NCI-H524 (cell line): ENCODE measurements around the gene G0S2.
A peak's percentile ranks its signal among the peaks of the same experiment; 100 is the strongest.
"Not testable (repeated sequence)": the region's sequence is repeated elsewhere in the genome, so short reads cannot be mapped to it uniquely, and the experiment has no call there.

ENCODE experiments used
- DNase-seq, 2 experiments: peaks; one replicate each; lab custom pipeline; 2025; lab: John Stamatoyannopoulos, UW

The G0S2 gene

GRCh38 chr1:209678981-209679539 lies 3.8 kb downstream of the G0S2 start:
- no peak for DNase-seq

- no peak for DNase-seq
Observed at GRCh38 chr1:209685821-209686220, 10.6 kb downstream of the G0S2 start.

GRCh38 chr1:209686322-209686721 lies 11.1 kb downstream of the G0S2 start:
- no peak for DNase-seq

- no peak for DNase-seq
Observed at GRCh38 chr1:209688746-209689234, 13.6 kb downstream of the G0S2 start.

GRCh38 chr1:209689477-209689876 lies 14.3 kb downstream of the G0S2 start:
- no peak for DNase-seq

- no peak for DNase-seq
Observed at GRCh38 chr1:209691237-209691636, 16.0 kb downstream of the G0S2 start.

- DNase-seq = no peak
Observed at GRCh38 chr1:209692296-209692695, 17.1 kb downstream of the G0S2 start.

- peak; percentile 31 to 71 for DNase-seq
Observed at GRCh38 chr1:209692745-209693504, 17.7 kb downstream of the G0S2 start.

GRCh38 chr1:209696673-209697072 lies 21.5 kb downstream of the G0S2 start:
- no peak for DNase-seq

GRCh38 chr1:209697126-209697525 lies 21.9 kb downstream of the G0S2 start:
- DNase-seq = no peak

GRCh38 chr1:209700686-209701085 lies 25.5 kb downstream of the G0S2 start:
- DNase-seq = not testable (repeated sequence)

GRCh38 chr1:209702832-209703231 lies 27.6 kb downstream of the G0S2 start:
- no peak for DNase-seq

GRCh38 chr1:209703834-209704504 lies 28.8 kb downstream of the G0S2 start:
- DNase-seq = no peak

- no peak for DNase-seq
Observed at GRCh38 chr1:209704584-209704983, 29.4 kb downstream of the G0S2 start, which contains the start of gene HSD11B1. Gene HSD11B1, plus strand, starts transcription at chr1:209704846. Its CDS starts 97 bp downstream, at chr1:209704943.

GRCh38 chr1:209705033-209705598 lies 29.9 kb downstream of the G0S2 start:
- DNase-seq = no peak

- DNase-seq = no peak
Observed at GRCh38 chr1:209706622-209707021, 31.4 kb downstream of the G0S2 start.

GRCh38 chr1:209707308-209707707 lies 32.1 kb downstream of the G0S2 start:
- DNase-seq = no peak

- DNase-seq = no peak
Observed at GRCh38 chr1:209708297-209708696, 33.1 kb downstream of the G0S2 start.

- no peak for DNase-seq
Observed at GRCh38 chr1:209710093-209710492, 34.9 kb downstream of the G0S2 start.

GRCh38 chr1:209710847-209711246 lies 35.6 kb downstream of the G0S2 start:
- no peak for DNase-seq

GRCh38 chr1:209714338-209714737 lies 39.1 kb downstream of the G0S2 start:
- DNase-seq = no peak

GRCh38 chr1:209715314-209715713 lies 40.1 kb downstream of the G0S2 start:
- no peak for DNase-seq

- no peak for DNase-seq
Observed at GRCh38 chr1:209717818-209718217, 42.6 kb downstream of the G0S2 start.
